A549 treated with RU486 at 1 μM for 4 hours (cell line): Measurements from ENCODE around the gene NEXMIF. TPM values are rescaled to one million over a fixed set of nuclear protein-coding genes. Genes with fewer than 3 reads are reported as not detected.

Experiments
- total RNA-seq: library from RNA; stranded (reverse); fragments of 200-300 nt; extraction: Qiagen RNA extraction; gene quantifications from 5 replicates; pipeline ENCODE4 v1.2.3, GENCODE V29; 2022; ENCODE audit warnings: low read depth

Gene NEXMIF
- 0.01 to 0.02 TPM in 2 of 5 replicates, not detected in the others for total RNA-seq

DNA sequence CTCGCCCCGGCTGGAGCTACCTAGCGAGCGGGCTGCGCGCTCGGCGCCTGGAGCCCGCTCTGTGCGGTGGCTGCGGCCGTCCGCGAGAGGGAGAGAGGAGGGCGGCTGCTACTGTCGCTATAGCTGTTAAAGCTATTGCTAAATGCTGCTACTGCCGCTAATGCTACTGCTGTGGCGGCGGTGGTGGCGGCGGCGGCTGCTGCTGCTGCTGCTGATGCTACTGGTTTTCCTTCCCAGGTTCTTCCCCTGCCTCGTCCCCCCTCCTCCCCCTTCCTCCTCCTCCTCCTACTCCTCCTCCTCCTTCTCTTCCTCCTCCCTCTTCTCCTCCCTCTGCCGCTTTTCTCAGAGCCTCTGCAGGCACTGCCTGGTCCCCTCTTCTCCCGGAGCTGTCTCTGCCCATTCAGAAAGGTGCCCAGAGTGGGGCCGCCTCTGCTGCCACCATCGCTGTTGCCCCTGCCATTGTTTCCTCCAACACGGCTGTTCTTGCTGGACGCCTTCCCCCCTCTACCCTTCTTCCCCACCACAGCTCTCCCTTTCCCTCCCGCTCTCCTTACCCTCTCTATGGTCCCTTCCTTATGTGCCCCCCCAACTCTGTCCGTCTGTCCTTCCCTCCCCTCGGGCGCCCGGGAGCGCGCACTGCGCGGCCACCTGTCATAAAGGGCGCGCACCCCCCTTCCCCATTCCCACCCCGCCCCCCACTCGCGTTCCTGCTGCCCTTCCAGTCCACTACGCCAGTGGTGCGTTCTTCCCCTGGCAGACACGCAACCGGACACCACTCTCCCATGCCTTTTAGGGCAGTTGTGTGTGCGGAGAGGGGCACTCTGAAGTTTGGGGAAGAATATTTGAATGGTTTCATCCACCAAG is at the start of gene NEXMIF:
Gene NEXMIF (minus strand): TSS at position 228 of the 864 bp plus-strand sequence.

Other genes starting within 250 kb of the NEXMIF start
- gene ABCB7, start 230.8 kb upstream of the NEXMIF start, total RNA-seq = 14.2 to 17.7 TPM (median 16.7 TPM) in 5 replicates